ACC112 (cell line): ENCODE data around the gene HOXC10.

Experiments used
- H2AFZ ChIP-seq: fragments of 200-600 bp; sonication (generic); one replicate; pipeline ENCODE4 v1.6.0; 2017; ENCODE audit warnings: antibody characterized with exemption, low read length; ENCODE audit not compliant: unreplicated experiment
- H3K27ac ChIP-seq: fragments of 200-600 bp; sonication (generic); 2 replicates; pipeline ENCODE4 v1.5.1; 2014; ENCODE audit warnings: low read depth, mild to moderate bottlenecking, antibody characterized with exemption, low read length, moderate library complexity
- H3K27me3 ChIP-seq: fragments of 200-600 bp; sonication (generic); 2 replicates; pipeline ENCODE4 v1.6.1; 2014; ENCODE audit warnings: mild to moderate bottlenecking, antibody characterized with exemption, low read length, moderate library complexity, mixed read lengths; ENCODE audit not compliant: insufficient read depth
- H3K36me3 ChIP-seq: fragments of 200-600 bp; sonication (generic); 2 replicates; pipeline ENCODE4 v1.6.1; 2016; ENCODE audit warnings: mild to moderate bottlenecking, antibody characterized with exemption, low read length, moderate library complexity, mixed read lengths; ENCODE audit not compliant: insufficient read depth
- H3K4me1 ChIP-seq: fragments of 200-600 bp; sonication (generic); one replicate; pipeline ENCODE4 v1.6.1; 2016; ENCODE audit warnings: low read length, mixed read lengths; ENCODE audit not compliant: insufficient read depth, unreplicated experiment, control insufficient read depth
- H3K4me3 ChIP-seq: fragments of 200-600 bp; sonication (generic); 2 replicates; pipeline ENCODE4 v1.5.1; 2014; ENCODE audit warnings: mild to moderate bottlenecking, low read depth, low read length
- H3K79me2 ChIP-seq: fragments of 200-600 bp; sonication (generic); one replicate; pipeline ENCODE4 v1.6.0; 2016; ENCODE audit warnings: low read length; ENCODE audit not compliant: control insufficient read depth, unreplicated experiment, insufficient read depth

Gene HOXC10

DNA sequence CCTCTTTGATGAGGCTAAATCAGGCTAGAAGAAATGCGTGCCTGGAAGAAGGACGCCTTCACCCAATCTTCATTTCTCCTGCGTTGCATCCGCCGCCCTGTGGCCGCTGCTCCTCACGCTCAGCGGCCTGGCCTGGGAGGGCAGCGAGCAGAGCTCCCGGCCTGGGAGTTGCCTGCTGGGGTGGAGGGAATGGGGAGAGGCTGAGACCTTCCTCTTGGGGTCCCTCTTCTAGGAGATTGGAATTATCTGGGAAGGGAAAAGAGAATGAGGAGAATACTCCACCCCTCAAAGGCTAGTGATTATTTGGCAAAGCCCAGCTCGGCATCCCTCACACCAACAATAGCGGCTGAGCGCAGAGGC is 32.6 kb upstream of the HOXC10 start:
- Histone ChIP-seq H2AFZ (no peak overlapping the region), H3K27ac (no peak overlapping the region), H3K36me3 (no peaks in the 10 kb centered on the region), H3K79me2 (no peaks in the 10 kb centered on the region), H3K27me3 (peaks cover 100% of the 10 kb centered on the region), H3K4me3 (no peak overlapping the region), H3K4me1 (no peaks in the 10 kb centered on the region)

DNA sequence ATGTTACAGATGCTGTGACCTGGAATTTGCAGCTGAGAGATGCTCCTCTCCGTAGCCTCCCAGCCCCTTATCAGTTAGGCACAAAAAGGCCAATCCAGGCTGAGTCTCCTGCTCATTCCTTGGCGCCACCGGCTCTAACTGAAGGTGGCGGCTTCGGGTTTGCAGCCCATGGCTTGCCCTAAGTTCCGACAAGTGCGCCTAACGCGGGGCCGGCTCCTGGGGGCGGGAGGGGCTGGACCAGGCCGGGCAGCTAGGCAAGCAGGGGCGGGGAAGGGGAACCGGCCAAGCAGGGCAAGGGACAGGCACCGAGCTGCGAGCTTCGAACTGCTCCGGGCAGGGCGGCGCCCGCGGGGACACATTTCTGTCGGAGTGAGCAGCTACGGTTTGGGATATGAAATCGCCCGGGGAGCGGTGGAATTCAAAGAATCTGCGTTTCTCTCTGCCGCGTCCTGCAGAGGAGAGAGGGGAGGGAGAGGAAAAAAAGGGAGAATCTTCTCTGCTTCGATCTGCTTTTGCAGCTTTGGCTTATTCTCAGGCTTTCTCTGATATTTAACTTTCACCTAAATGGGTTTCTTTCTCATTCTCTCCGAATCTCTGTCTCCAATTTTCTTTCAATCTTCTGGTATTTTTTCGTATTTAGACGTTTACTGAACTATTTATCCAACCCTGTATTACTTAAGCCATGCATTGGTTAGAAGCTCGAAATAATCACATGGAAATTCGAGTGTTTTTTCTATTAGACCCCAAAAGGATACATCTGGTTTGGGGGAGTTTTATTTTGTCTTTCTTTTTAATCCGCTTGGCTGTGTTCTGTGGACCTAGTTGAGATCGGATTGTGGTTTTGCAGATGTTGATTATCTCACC is 31.8 kb upstream of the HOXC10 start:
- Histone ChIP-seq H3K4me1 (no peaks in the 10 kb centered on the region), H3K27ac (no peak overlapping the region), H3K27me3 (peaks cover 100% of the 10 kb centered on the region), H3K79me2 (no peaks in the 10 kb centered on the region), H3K4me3 (no peak overlapping the region), H2AFZ (no peak overlapping the region), H3K36me3 (no peaks in the 10 kb centered on the region)

DNA sequence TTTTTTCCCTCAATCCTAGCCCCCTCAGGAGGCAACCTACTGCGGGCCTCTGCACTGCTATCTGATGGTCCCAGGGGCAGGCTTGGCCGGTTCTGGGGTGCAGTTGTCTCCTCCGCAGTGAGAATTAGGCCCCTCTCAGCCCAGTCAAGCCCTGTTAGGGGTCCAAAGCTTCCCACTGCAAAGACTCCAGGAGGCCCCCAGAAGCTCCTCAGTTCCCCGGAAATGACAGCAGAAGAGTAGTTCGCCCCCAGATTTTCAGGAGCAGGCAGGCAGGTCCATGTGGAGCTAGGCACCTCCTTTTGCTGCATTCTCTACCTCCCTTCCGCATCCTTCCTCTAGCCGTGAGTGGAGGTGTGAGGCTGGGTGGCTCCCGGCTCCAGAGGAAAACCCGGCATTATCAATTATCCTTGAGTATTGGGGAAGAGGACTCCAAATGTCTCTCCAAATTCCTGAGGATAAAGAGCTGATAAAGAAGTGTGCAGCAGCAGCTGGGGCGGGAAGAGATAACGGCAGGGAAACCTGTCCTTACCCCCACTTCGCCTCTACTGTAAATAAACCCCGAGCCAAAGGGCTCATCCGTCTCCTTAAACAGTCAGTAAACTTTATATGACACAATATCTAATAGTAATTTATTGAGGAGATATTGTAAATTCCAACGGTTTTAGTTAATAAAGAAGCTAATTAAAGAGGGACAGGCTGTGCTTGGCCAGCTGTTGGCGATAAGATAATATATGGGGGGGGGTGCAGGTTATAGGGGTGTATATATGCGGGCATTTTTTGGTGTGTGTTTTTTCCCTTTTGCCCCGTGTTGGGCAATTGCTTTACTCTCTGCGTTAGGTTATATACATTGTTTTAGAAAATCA is 30.9 kb upstream of the HOXC10 start:
- H3K4me1 ChIP-seq = no peaks in the 10 kb centered on the region
- H2AFZ ChIP-seq = no peak overlapping the region
- no peaks in the 10 kb centered on the region for H3K79me2 ChIP-seq
- H3K27ac ChIP-seq = no peak overlapping the region
- H3K4me3 ChIP-seq = no peak overlapping the region
- H3K27me3 ChIP-seq = peaks cover 100% of the 10 kb centered on the region
- no peaks in the 10 kb centered on the region for H3K36me3 ChIP-seq

DNA sequence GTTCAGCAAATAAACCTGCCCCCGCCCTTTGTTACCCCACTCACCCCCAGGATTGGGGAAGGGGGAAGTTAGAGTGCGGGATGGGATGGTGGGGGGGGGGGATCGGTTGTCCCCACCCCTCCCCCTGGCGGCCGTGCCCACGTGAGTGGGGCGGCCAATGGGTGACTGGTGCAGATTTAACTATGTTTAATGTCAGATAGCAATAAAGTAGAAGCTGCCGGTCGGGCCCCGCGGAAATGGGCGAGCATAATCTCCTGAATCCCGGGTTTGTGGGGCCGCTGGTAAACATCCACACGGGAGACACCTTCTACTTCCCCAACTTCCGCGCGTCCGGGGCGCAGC is 30.3 kb upstream of the HOXC10 start, which contains the start of gene HOXC12:
Gene HOXC12, plus strand, starts transcription at position 210 of the 342 bp plus-strand sequence. Its CDS starts 27 bp downstream, at position 237.
- Histone ChIP-seq H3K27me3 (peaks cover 100% of the 10 kb centered on the region), H3K36me3 (no peaks in the 10 kb centered on the region), H2AFZ (no peak within 1 kb of the TSS), H3K4me3 (no peak within 1 kb of the TSS), H3K79me2 (no peaks in the 10 kb centered on the region), H3K27ac (no peak within 1 kb of the TSS), H3K4me1 (no peaks in the 10 kb centered on the region)

GRCh38 chr12:53955036-53955775 is 29.7 kb upstream of the HOXC10 start:
- Histone ChIP-seq H3K27me3 (peaks cover 100% of the 10 kb centered on the region), H3K36me3 (no peaks in the 10 kb centered on the region), H3K4me3 (no peak overlapping the region), H3K27ac (no peak overlapping the region), H3K4me1 (no peaks in the 10 kb centered on the region), H2AFZ (no peak overlapping the region), H3K79me2 (no peaks in the 10 kb centered on the region)

DNA sequence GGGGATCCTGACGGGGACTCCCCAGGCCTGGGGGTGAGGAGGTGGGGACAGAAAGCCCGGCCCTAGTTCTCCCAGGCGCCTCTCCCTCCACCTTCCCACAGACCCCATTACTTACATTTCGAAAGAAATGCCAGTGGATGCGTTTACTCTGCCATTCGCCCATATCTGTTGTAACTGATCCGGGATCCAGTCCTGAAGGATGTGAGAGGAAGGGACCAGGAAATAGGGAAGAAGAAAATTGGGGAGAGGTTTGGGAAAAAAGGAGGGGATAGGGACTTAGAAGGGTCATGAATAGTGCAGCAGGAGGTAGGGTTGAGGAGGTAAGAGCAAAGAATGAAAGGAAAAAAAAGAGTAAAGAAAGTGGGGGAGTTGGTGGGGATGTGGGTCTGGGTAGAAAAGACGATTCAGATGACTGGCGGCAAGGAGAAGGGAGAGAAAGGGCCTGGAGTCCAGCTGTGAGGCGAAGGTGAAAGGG is 29.1 kb upstream of the HOXC10 start:
- H2AFZ ChIP-seq = no peak overlapping the region
- H3K4me3 ChIP-seq = no peak overlapping the region
- no peaks in the 10 kb centered on the region for H3K4me1 ChIP-seq
- H3K27me3 ChIP-seq = peaks cover 100% of the 10 kb centered on the region
- no peak overlapping the region for H3K27ac ChIP-seq
- H3K79me2 ChIP-seq = no peaks in the 10 kb centered on the region
- H3K36me3 ChIP-seq = no peaks in the 10 kb centered on the region

DNA sequence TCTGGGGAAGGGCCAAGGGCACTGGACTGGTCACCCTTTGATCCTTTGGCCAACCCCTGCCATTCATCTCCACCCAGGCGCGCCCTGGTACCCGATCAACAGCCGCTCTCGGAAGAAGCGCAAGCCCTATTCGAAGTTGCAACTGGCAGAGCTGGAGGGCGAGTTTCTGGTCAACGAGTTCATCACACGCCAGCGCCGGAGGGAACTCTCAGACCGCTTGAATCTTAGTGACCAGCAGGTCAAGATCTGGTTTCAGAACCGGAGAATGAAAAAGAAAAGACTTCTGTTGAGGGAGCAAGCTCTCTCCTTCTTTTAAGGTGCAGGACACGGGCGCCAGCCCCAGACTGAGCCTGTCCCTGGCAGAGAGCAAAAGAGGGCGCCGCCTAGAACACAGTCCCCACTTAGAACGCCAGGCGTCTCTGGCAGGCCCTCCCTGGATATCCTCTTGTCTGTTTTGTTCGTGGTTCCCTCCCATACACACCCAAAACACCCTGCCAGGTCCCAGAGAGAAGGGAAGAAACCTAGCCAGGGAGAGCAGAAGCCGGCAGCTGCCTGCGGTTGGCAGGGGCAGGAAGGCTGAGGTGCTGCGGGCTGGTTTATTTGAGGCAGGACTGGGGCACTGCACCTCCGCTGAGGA is 28.6 kb upstream of the HOXC10 start:
- no peaks in the 10 kb centered on the region for H3K79me2 ChIP-seq
- peaks cover 100% of the 10 kb centered on the region for H3K27me3 ChIP-seq
- H2AFZ ChIP-seq = no peak overlapping the region
- no peaks in the 10 kb centered on the region for H3K36me3 ChIP-seq
- H3K27ac ChIP-seq = no peak overlapping the region
- H3K4me3 ChIP-seq = no peak overlapping the region
- no peaks in the 10 kb centered on the region for H3K4me1 ChIP-seq

GRCh38 chr12:53956914-53957536 is 27.9 kb upstream of the HOXC10 start:
- Histone ChIP-seq H3K79me2 (no peaks in the 10 kb centered on the region), H3K27ac (no peak overlapping the region), H3K4me3 (no peak overlapping the region), H3K36me3 (no peaks in the 10 kb centered on the region), H3K4me1 (no peaks in the 10 kb centered on the region), H2AFZ (no peak overlapping the region), H3K27me3 (peaks cover 100% of the 10 kb centered on the region)

- Histone ChIP-seq H3K27ac (no peak overlapping the region), H3K4me3 (no peak overlapping the region), H2AFZ (no peak overlapping the region), H3K4me1 (no peaks in the 10 kb centered on the region), H3K79me2 (no peaks in the 10 kb centered on the region), H3K36me3 (no peaks in the 10 kb centered on the region), H3K27me3 (peaks cover 100% of the 10 kb centered on the region)
These were observed 26.8 kb upstream of the HOXC10 start for GRCh38 chr12:53958128-53958527.

DNA sequence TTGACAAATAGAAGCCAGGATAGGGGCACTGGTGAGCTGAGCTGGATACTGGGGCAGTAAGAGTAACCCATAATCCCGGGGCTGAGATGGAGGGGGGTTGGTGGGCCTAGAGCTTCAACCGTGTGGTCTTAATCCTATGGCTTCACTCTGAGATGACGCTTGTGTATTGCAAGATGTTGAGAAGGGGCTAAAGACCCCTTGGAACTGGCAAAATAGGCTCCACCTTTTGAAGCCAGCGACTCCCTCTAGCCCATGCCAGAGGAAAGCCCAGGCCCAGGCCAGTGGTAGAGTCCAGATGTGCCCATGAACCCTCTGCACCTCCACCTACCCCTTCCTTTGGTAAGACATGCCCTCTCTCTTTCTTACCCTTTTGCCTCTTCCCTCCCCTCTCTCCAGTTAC is 25.6 kb upstream of the HOXC10 start:
- H3K79me2 ChIP-seq = no peaks in the 10 kb centered on the region
- H3K4me3 ChIP-seq = no peak overlapping the region
- peaks cover 100% of the 10 kb centered on the region for H3K27me3 ChIP-seq
- H3K4me1 ChIP-seq = no peaks in the 10 kb centered on the region
- H2AFZ ChIP-seq = no peak overlapping the region
- H3K36me3 ChIP-seq = no peaks in the 10 kb centered on the region
- no peak overlapping the region for H3K27ac ChIP-seq
